NCI-H2107 (cell line): ENCODE measurements around the gene NOS1AP.

Experiments
- DNase-seq: peaks from one replicate; lab custom pipeline; 2025; lab: John Stamatoyannopoulos, UW

Gene NOS1AP

GRCh38 chr1:162138599-162139181 is 69.2 kb downstream of the NOS1AP start:
- DNase-seq = no peak

- no peak for DNase-seq
These were observed 69.7 kb downstream of the NOS1AP start for GRCh38 chr1:162139211-162139610.

- no peak for DNase-seq
These were observed 72.0 kb downstream of the NOS1AP start for GRCh38 chr1:162141281-162142054.

- DNase-seq = no peak
These were observed 73.5 kb downstream of the NOS1AP start for GRCh38 chr1:162142968-162143367.

- no peak for DNase-seq
These were observed 74.8 kb downstream of the NOS1AP start for GRCh38 chr1:162144268-162144667.

- DNase-seq = peak; percentile 23
These were observed 75.4 kb downstream of the NOS1AP start for GRCh38 chr1:162144853-162145252.

GRCh38 chr1:162145280-162145965 is 75.9 kb downstream of the NOS1AP start:
- peak; percentile 52 for DNase-seq

GRCh38 chr1:162145966-162146696 is 76.6 kb downstream of the NOS1AP start:
- DNase-seq = peak; percentile 15

GRCh38 chr1:162147760-162148159 is 78.3 kb downstream of the NOS1AP start:
- no peak for DNase-seq

- DNase-seq = no peak
These were observed 80.6 kb downstream of the NOS1AP start for GRCh38 chr1:162150112-162150511.

- DNase-seq = peak; percentile 63
These were observed 82.7 kb downstream of the NOS1AP start for GRCh38 chr1:162151900-162152829.

- DNase-seq = no peak
These were observed 83.9 kb downstream of the NOS1AP start for GRCh38 chr1:162153374-162153773.

- DNase-seq = no peak
These were observed 88.0 kb downstream of the NOS1AP start for GRCh38 chr1:162157469-162157868.

GRCh38 chr1:162158624-162159271 is 89.3 kb downstream of the NOS1AP start:
- no peak for DNase-seq

- no peak for DNase-seq
These were observed 90.0 kb downstream of the NOS1AP start for GRCh38 chr1:162159515-162159914.

GRCh38 chr1:162161916-162162550 is 92.5 kb downstream of the NOS1AP start:
- no peak for DNase-seq

- DNase-seq = no peak
These were observed 96.0 kb downstream of the NOS1AP start for GRCh38 chr1:162165528-162165927.

GRCh38 chr1:162166917-162167615 is 97.6 kb downstream of the NOS1AP start:
- DNase-seq = peak; percentile 68

- DNase-seq = no peak
These were observed 98.8 kb downstream of the NOS1AP start for GRCh38 chr1:162168261-162168660.
